Ovary (tissue), 9 donors: ENCODE measurements around the gene RARRES1. TPM values are rescaled to one million over a fixed set of nuclear protein-coding genes. Genes with fewer than 3 reads are reported as not detected.

Experiments
- DNase-seq, 5 donors: peaks; one replicate each; pipeline ENCODE4 v3.0.0-alpha.2; 2019 to 2020
- H3K27ac ChIP-seq, 2 donors: fragments of 200-600 bp; one replicate each; pipeline versions ENCODE4 v1.5.1 to v1.8.0; 2019 to 2022
- H3K27me3 ChIP-seq: fragments of 200-600 bp; one replicate; pipeline ENCODE4 v1.8.0; 2022
- H3K36me3 ChIP-seq: fragments of 200-600 bp; sonication (generic); one replicate; pipeline ENCODE4 v1.5.1; 2019
- H3K4me1 ChIP-seq: one replicate; pipeline ENCODE4 v1.8.1; 2013; ENCODE audit warnings: mild to moderate bottlenecking, moderate library complexity; ENCODE audit not compliant: insufficient read depth
- H3K4me3 ChIP-seq: fragments of 200-600 bp; sonication (generic); one replicate; pipeline ENCODE4 v1.5.1; 2017
- H3K9me3 ChIP-seq, 2 donors: fragments of 200-600 bp in 1 of 2; sonication (generic) in 1 of 2; one replicate each; pipeline versions ENCODE4 v1.5.1 to v1.8.1; 2013 to 2019; ENCODE audit warnings: mild to moderate bottlenecking in 1 of 2, moderate library complexity in 1 of 2
- EP300 ChIP-seq: sonication (generic); formaldehyde crosslinking; IDR thresholded peaks from one replicate; pipeline ENCODE4 v1.6.1; 2017; ENCODE audit warnings: antibody characterized with exemption
- POLR2A ChIP-seq: fragments of 450-650 bp; IDR thresholded peaks from one replicate; pipeline ENCODE4 v1.6.1; 2017; ENCODE audit warnings: antibody characterized with exemption, mild to moderate bottlenecking, moderate library complexity
- WGBS, 3 donors: extraction: QIAGEN DNeasy Blood & Tissue Kit in 1 of 3; methylation state at CpG; one replicate each; pipeline versions ENCODE4 v1.1.5 to v1.1.7; 2013 to 2017; 5-methylcytosine and 5-hydroxymethylcytosine counted together
- intact Hi-C, 4 donors: fragments of 100-400 bp; cut with DNase I; formaldehyde crosslinking; loops; one replicate each; pipeline versions ENCODE4 v1.11.0 to v1.15.1; 2022 to 2023
- polyA plus RNA-seq, 2 donors: library from polyadenylated mRNA; stranded (reverse); fragments of 200-250 nt in 1 of 2; fragments of 350-450 nt in 1 of 2; fragmentation: Illumina TruSeq in 1 of 2; extraction: RNeasy Lipid Tissue Mini Kit (QIAGEN cat#74804) in 1 of 2; gene quantifications; one replicate each; pipeline ENCODE4 v1.2.3, GENCODE V29; 2013 to 2014
- total RNA-seq, 7 donors: library from RNA; depleted of rRNA in 2 of 7; stranded (reverse); fragments of >200 nt in 2 of 7; fragmentation: NEBNext Ultra II Directional in 3 of 7; extraction: Animal tissue kit (Norgen Biotek cat#: 25700) in 3 of 7; gene quantifications; one replicate each; pipeline versions ENCODE4 v1.1.0 to v1.2.4, GENCODE V29; 2016 to 2023
- TF ChIP-seq, protein P1 (sequence below), 3 donors: fragments of 450-650 bp in 2 of 3; fragments of 200-600 bp in 1 of 3; IDR thresholded peaks; one replicate each; pipeline versions ENCODE4 v1.5.1 to v1.8.0; 2016 to 2022; ENCODE audit warnings: antibody characterized with exemption in 3 of 3, mild to moderate bottlenecking in 1 of 3
- donor health status: DM: no; HTN: no; CAD: no; lungs with moderate emphysema.
- donor health status: DM: no; HTN: no; CAD: no.
- donor health status: Bipolar disorder and iron deficiency.
- donor health status: DM: yes; HTN: yes; CAD: no.
- donor health status: DM: no; HTN: no; CAD: no.
- donor health status: DM: yes; HTN: yes; CAD: no.

RARRES1 gene
- total and polyA plus RNA-seq, 9 donors = 11.1 to 283 (median 50.6) TPM

- H3K27ac ChIP-seq = no peak overlapping the region
These were observed 17.8 kb upstream of the RARRES1 start for GRCh38 chr3:158750016-158750415.

DNA sequence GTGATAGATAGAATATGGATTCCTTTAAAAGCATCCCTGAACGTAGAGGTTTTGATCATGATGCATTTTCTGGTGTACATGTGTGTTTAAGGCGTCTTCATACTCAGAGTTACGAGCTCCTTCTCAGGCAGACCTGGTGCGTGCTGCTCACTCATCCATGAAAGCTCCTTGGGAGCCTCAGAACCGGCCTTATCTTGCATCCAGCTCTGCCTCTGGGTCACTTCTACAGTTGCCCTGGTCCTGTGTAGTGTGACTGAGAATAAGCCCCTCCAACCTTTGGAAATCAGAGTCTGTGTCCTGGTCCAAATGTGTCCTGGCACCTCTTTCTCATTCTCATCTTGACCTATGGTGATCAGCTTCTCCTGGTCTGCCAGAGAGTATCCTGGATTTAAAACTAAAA lies 17.3 kb upstream of the RARRES1 start:
- no peak overlapping the region for H3K4me3 ChIP-seq
- H3K27me3 ChIP-seq = no peaks in the 10 kb centered on the region
- WGBS, 3 donors = 83 to 91% (median 83%) methylated on average over 5 of the region's 5 CpGs
- H3K9me3 ChIP-seq = no peaks in the 10 kb centered on the region
- H3K27ac ChIP-seq = no peak overlapping the region
- DNase-seq = no peak
- no peak for TF ChIP-seq EP300
- TF ChIP-seq, protein P1, sequence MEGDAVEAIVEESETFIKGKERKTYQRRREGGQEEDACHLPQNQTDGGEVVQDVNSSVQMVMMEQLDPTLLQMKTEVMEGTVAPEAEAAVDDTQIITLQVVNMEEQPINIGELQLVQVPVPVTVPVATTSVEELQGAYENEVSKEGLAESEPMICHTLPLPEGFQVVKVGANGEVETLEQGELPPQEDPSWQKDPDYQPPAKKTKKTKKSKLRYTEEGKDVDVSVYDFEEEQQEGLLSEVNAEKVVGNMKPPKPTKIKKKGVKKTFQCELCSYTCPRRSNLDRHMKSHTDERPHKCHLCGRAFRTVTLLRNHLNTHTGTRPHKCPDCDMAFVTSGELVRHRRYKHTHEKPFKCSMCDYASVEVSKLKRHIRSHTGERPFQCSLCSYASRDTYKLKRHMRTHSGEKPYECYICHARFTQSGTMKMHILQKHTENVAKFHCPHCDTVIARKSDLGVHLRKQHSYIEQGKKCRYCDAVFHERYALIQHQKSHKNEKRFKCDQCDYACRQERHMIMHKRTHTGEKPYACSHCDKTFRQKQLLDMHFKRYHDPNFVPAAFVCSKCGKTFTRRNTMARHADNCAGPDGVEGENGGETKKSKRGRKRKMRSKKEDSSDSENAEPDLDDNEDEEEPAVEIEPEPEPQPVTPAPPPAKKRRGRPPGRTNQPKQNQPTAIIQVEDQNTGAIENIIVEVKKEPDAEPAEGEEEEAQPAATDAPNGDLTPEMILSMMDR (IDR thresholded peaks at IDR 0.05) = no peak
- TF ChIP-seq POLR2A = no peak
- H3K36me3 ChIP-seq = no peaks in the 10 kb centered on the region
- no peaks in the 10 kb centered on the region for H3K4me1 ChIP-seq
- intact Hi-C loops = no loop called here

More at GRCh38 chr3:158750016-158750415, 17.8 kb upstream of the RARRES1 start:
- intact Hi-C loops = no loop called here
- TF ChIP-seq EP300 = no peak
- no peak for TF ChIP-seq POLR2A
- TF ChIP-seq, protein P1 (IDR thresholded peaks at IDR 0.05) = no peak
- no peaks in the 10 kb centered on the region for H3K9me3 ChIP-seq
- H3K4me3 ChIP-seq = no peak overlapping the region
- H3K36me3 ChIP-seq = no peaks in the 10 kb centered on the region
- no peak for DNase-seq
- no peaks in the 10 kb centered on the region for H3K4me1 ChIP-seq
- H3K27me3 ChIP-seq = no peaks in the 10 kb centered on the region
- 89 to 97% (median 93%) methylated on average over 6 of the region's 6 CpGs for WGBS, 3 donors

DNA sequence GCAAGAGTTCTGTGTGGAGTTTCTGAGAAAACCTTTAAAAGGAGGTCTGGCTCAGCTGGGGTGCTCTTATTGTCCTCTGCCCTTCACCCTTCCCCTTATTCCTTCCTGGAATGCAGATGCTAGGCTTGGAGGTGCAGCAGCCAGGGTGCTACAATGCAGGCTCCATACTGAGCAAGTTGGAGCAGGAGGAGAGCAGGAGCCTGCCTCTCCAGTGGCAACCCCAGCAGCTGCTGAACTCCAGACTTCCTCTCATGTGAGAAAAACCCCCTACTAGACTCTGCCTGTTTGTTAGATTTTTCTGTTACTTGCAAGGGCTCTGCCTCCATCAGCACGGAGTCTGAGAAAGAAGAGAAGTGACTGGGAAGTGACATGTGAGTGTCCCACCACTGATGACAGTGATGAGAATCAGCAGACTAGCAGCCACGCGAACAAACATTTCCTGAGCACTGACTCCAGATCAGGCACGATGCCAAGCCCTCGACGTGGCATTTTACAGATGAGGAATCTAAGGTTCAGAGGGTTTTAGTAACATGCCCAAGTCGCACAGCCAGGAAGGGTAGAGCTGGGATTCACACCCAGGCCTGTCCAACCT lies 16.1 kb upstream of the RARRES1 start:
- H3K36me3 ChIP-seq = no peaks in the 10 kb centered on the region
- TF ChIP-seq POLR2A (no peak), EP300 (no peak)
- TF ChIP-seq, protein P1 (IDR thresholded peaks at IDR 0.05) = no peak
- H3K27ac ChIP-seq = no peak overlapping the region
- H3K27me3 ChIP-seq = no peaks in the 10 kb centered on the region
- WGBS, 3 donors = 69 to 71% (median 69%) methylated on average over 7 of the region's 7 CpGs
- DNase-seq = no peak
- no peaks in the 10 kb centered on the region for H3K4me1 ChIP-seq
- intact Hi-C loops = no loop called here
- H3K9me3 ChIP-seq = no peaks in the 10 kb centered on the region
- no peak overlapping the region for H3K4me3 ChIP-seq

GRCh38 chr3:158747417-158747816 lies 15.2 kb upstream of the RARRES1 start:
- H3K9me3 ChIP-seq = no peaks in the 10 kb centered on the region
- H3K27me3 ChIP-seq = no peaks in the 10 kb centered on the region
- H3K4me3 ChIP-seq = no peak overlapping the region
- H3K4me1 ChIP-seq = no peaks in the 10 kb centered on the region
- TF ChIP-seq POLR2A (no peak), EP300 (no peak)
- TF ChIP-seq, protein P1 (IDR thresholded peaks at IDR 0.05) = no peak
- no peak for DNase-seq
- no peaks in the 10 kb centered on the region for H3K36me3 ChIP-seq
- WGBS, 3 donors = 94 to 98% (median 94%) methylated on average over 3 of the region's 3 CpGs
- intact Hi-C loops = no loop called here
- H3K27ac ChIP-seq = no peak overlapping the region
